WERI-Rb-1 (cell line): ENCODE results near the gene SFMBT2.

ENCODE experiments used
- DNase-seq: peaks from one replicate; pipeline ENCODE4 v3.0.0-alpha.2; 2020
- H3K27ac ChIP-seq: fragments of 250-450 bp; sonication (Bioruptor Pico); 2 replicates; pipeline ENCODE4 v1.5.1; 2020; ENCODE audit warnings: mild to moderate bottlenecking, moderate library complexity
- H3K27me3 ChIP-seq: fragments of 250-450 bp; sonication (Bioruptor Pico); 2 replicates; pipeline ENCODE4 v1.5.1; 2021; ENCODE audit warnings: mild to moderate bottlenecking, low read depth, moderate library complexity; ENCODE audit not compliant: insufficient read depth, severe bottlenecking
- H3K36me3 ChIP-seq: fragments of 250-450 bp; sonication (Bioruptor Pico); 2 replicates; pipeline ENCODE4 v1.5.1; 2020; ENCODE audit warnings: mild to moderate bottlenecking, moderate library complexity
- H3K4me3 ChIP-seq: 2 replicates; pipeline ENCODE4 v1.5.1; 2011; ENCODE audit warnings: low read depth, mild to moderate bottlenecking, control low read depth, low read length
- H3K9me3 ChIP-seq: fragments of 250-450 bp; sonication (Bioruptor Pico); 2 replicates; pipeline ENCODE4 v1.5.1; 2021; ENCODE audit warnings: mild to moderate bottlenecking, moderate library complexity; ENCODE audit not compliant: severe bottlenecking
- TF ChIP-seq, protein P1 (sequence below): IDR thresholded peaks from 2 replicates; pipeline ENCODE4 v1.5.1; 2011; ENCODE audit warnings: low read depth, mild to moderate bottlenecking, control low read depth, inconsistent platforms, low read length

The SFMBT2 gene

DNA sequence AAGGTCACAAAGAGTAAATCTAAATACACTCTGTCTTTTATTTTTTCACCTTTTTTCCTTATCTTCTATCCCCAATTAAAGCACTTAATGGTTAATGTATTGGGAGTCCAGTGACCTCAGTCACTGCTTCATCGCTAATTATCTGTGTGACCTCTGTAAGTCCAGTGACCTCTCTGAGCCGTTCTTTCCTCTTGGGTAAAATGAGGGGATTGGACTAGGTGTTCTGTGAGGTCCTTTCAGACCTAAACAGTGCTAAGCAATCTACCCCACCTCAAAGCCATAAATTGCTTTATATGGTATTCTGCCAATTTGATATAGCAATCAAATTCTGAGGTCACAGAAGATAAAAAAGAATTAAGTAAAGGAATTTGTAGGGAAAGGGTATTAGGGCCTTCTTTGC is 3.9 kb upstream of the SFMBT2 start:
- H3K36me3 ChIP-seq, result no peaks in the 10 kb centered on the region
- H3K9me3 ChIP-seq, result no peaks in the 10 kb centered on the region
- H3K27ac ChIP-seq, result no peak overlapping the region
- TF ChIP-seq, protein P1, sequence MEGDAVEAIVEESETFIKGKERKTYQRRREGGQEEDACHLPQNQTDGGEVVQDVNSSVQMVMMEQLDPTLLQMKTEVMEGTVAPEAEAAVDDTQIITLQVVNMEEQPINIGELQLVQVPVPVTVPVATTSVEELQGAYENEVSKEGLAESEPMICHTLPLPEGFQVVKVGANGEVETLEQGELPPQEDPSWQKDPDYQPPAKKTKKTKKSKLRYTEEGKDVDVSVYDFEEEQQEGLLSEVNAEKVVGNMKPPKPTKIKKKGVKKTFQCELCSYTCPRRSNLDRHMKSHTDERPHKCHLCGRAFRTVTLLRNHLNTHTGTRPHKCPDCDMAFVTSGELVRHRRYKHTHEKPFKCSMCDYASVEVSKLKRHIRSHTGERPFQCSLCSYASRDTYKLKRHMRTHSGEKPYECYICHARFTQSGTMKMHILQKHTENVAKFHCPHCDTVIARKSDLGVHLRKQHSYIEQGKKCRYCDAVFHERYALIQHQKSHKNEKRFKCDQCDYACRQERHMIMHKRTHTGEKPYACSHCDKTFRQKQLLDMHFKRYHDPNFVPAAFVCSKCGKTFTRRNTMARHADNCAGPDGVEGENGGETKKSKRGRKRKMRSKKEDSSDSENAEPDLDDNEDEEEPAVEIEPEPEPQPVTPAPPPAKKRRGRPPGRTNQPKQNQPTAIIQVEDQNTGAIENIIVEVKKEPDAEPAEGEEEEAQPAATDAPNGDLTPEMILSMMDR, result no peak
- peaks cover 18% of the 10 kb centered on the region for H3K27me3 ChIP-seq
- DNase-seq, result no peak
- no peak overlapping the region for H3K4me3 ChIP-seq

DNA sequence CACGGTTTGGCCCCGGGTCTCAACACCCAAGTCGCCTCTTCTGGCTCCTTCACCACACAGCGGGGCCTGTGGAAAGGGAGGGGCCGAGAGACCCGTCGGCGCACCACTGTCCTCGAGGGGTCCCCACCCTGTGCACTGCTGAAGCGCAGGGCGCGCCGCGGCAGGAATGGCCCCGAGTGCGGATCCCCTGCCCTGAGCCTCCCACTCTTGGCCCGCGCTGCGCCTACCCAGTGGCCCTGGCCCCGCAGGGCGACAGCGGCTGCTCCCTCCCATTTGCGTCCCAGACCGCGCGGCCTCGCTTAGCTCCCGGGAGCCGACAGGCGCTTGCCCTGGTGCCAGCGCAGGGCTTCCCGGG is 2.1 kb upstream of the SFMBT2 start:
- no peak overlapping the region for H3K27ac ChIP-seq
- H3K27me3 ChIP-seq, result peaks cover 25% of the 10 kb centered on the region
- DNase-seq, result no peak
- TF ChIP-seq, protein P1, result no peak
- no peak overlapping the region for H3K4me3 ChIP-seq
- H3K9me3 ChIP-seq, result no peaks in the 10 kb centered on the region
- H3K36me3 ChIP-seq, result no peaks in the 10 kb centered on the region

DNA sequence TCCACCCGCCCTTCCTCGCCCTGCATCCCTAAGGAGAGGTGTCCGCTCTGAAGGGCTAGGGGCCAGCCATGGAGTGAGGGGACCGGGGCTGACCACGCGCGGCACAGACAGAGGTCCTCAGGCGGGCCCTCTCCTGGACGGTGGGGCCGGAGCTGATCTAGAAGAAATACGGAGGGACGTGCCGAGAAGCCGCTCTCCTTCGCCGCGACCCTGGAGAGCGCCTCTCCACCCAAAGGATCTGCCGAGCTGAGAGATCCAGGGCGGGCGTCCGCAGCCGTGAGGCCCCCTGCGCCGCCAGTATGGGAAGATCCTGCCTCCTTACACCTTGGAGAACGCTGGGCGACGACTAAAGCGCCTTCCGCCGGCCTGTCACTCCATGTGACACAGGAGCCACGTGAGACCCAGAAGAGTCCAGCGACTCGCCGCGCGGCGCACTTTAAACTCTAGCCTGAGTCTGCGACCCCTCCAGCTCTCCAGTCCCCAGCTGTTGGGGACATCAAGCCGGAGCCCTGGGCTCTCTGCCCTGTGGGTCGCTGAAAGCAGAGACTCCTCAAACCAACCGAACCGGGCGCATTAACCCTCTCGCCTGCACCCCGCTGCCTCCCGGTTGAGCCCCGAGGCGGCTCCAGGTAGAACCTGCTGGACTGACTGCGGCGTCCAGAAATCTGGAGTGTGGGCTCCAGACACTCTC is 1.5 kb upstream of the SFMBT2 start:
- no peak for DNase-seq
- no peak overlapping the region for H3K27ac ChIP-seq
- peaks cover 30% of the 10 kb centered on the region for H3K27me3 ChIP-seq
- TF ChIP-seq, protein P1, result no peak
- no peaks in the 10 kb centered on the region for H3K9me3 ChIP-seq
- H3K36me3 ChIP-seq, result no peaks in the 10 kb centered on the region
- no peak overlapping the region for H3K4me3 ChIP-seq

DNA sequence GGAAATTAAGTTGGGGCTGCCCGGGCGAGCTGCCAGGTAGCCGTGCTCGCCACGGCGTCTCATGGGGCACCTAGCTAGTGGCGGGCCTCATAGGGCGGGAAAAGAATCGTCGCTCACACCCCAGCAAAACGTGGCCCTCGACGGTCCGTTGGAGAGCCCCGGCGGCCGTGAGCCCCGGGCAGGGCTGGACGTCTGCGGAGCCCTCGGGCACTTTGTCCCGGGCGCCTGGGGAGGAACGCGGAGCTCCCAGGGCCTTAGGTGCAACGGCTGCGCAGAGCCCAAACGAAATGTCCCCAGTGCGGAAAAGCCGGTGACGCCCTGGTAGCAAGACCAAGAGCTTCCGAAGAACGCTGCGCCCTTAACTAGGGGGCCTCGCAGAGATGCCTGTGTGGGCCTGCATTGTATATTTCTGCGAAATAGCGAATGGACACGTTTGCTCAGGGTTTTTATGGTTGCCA is 866 bp upstream of the SFMBT2 start:
- no peaks in the 10 kb centered on the region for H3K9me3 ChIP-seq
- H3K4me3 ChIP-seq, result no peak overlapping the region
- no peak for DNase-seq
- TF ChIP-seq, protein P1, result no peak
- no peaks in the 10 kb centered on the region for H3K36me3 ChIP-seq
- peaks cover 31% of the 10 kb centered on the region for H3K27me3 ChIP-seq
- H3K27ac ChIP-seq, result no peak overlapping the region

DNA sequence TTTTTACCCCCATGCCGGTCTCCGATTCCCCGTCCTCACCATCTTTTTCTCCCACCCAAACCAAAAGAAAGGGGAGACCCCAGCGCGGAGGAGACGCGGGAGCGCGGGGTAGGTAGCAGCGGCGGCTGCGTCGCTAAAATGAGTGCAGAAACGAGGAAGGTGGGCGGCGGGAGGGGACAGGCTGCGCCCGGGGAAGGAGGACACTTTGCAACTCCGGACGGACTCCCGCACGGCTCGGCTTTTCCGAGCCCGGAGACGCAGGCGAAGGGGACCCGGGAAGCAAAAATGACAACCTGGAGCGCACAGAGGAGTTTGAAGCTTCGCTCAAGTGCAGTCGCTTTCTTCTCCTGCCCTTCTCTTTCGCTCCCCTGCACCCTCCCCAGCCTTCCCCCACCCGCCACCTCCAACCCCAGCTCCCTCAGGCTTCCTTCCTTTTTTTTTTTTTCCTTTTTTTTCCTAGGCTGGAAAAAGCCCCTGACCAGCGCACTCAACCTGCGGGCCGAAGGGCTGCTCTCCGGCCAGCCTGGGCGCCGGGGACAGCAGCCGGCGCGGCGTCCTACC is 453 bp downstream of the SFMBT2 start:
- Histone ChIP-seq H3K36me3 (no peaks in the 10 kb centered on the region), H3K27me3 (peaks cover 31% of the 10 kb centered on the region), H3K4me3 (no peak overlapping the region), H3K9me3 (no peaks in the 10 kb centered on the region), H3K27ac (no peak overlapping the region)
- TF ChIP-seq, protein P1, result no peak
- no peak for DNase-seq

DNA sequence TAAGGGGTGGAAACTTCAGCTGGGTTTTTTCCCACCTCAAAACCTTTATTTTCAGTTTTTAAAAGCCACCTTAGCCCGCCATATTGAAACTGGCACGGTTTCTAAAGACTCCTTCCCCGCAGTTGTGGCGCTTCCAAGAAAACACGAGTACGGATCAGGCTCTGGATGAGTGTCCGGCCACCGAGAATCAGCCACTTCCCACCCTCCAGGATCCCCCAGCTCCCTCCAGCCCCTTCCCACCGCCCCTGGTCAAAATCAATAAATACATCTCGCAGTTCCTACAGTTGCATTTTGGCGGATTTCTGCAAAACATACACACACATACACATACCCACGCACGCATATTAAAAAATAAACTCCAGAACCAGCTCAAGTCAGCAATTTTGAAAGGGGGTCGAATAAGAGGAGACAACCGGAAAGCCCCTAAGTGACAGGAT is 1.1 kb downstream of the SFMBT2 start:
- H3K27me3 ChIP-seq, result peaks cover 31% of the 10 kb centered on the region
- no peak overlapping the region for H3K27ac ChIP-seq

More for the DNA sequence above, 1.1 kb downstream of the SFMBT2 start:
- no peak for DNase-seq
- TF ChIP-seq, protein P1, result no peak
- H3K36me3 ChIP-seq, result no peaks in the 10 kb centered on the region
- H3K9me3 ChIP-seq, result no peaks in the 10 kb centered on the region
- H3K4me3 ChIP-seq, result no peak overlapping the region
